HG03108 (cell line): Measurements from ENCODE around the gene NSUN6.
A peak's percentile ranks its signal among the peaks of the same experiment; 100 is the strongest.

Experiments
- ATAC-seq: cut with Tn5 transposase; IDR thresholded peaks from one replicate; pipeline ENCODE4 v1.9.1; 2021; ENCODE audit warnings: moderate library complexity; ENCODE audit not compliant: unreplicated experiment

NSUN6 gene

DNA sequence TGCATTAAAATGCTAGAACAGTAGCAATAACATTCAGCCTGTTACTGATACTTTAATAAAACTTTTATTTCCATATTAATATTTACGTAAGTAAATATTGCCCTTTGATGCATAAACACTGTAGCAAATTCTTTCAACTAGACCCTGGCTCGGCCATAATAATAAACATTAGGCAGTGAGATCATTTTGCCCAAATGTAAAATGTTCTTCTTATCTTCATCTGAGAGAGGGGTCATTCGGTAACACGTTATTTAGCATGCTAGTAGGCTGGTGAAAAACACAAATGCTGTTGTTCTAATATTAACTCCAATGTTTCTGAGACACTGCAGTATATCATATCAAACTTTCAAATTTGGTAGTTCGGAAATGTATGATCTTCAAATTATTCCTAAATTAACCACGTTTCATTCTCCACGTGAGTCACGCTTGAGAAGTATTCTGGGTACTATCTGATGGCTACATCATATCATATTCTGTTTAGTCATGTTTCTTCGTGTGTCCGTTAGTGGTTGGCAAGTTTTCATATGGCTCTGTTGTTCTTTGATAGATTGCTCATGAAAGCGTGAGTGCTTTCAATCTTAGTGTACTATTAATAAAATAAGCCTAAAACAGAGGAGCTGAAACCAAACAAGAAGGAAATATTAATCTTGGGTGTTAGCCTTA, 145.8 kb downstream of the NSUN6 start:
- no peak for ATAC-seq

DNA sequence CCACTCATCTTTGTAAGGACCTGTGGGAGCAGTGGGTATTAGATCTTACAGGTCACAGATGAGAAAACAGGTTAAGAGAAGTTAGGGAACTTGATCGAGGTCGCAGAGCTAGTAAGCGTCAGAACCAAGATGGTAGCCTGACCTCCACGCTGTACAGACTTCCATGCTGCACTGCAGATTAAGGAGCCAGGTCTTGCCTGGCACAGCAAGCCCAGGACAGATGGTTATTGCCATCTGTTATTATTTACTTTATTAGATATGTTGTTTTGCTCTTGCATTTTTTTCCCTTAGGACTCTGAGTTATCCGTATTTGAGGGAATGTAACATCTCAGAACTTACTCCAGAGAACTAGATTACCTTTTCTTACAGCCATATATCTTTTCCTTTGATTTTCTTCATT, 147.2 kb downstream of the NSUN6 start:
- ATAC-seq: no peak

- no peak for ATAC-seq
Measured at GRCh38 chr10:18501629-18502028, 149.8 kb downstream of the NSUN6 start.

- peak; percentile 69 for ATAC-seq
Measured at GRCh38 chr10:18501198-18501597, 150.2 kb downstream of the NSUN6 start.

DNA sequence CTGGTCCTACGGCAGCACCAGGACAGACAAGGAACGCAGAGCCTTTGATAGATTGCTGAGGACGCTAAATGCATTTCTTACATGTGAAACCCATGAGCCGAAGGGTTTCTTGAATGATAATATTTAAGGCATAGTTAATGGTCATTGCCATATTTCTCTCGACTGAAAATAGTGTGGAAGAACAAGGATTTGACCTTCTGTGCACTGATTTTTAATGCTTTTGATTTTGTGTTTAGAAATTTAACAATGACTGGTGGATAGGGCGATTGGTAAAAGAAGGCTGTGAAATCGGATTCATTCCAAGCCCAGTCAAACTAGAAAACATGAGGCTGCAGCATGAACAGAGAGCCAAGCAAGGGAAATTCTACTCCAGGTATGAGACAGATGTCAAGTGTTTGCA, 150.8 kb downstream of the NSUN6 start:
- no peak for ATAC-seq

DNA sequence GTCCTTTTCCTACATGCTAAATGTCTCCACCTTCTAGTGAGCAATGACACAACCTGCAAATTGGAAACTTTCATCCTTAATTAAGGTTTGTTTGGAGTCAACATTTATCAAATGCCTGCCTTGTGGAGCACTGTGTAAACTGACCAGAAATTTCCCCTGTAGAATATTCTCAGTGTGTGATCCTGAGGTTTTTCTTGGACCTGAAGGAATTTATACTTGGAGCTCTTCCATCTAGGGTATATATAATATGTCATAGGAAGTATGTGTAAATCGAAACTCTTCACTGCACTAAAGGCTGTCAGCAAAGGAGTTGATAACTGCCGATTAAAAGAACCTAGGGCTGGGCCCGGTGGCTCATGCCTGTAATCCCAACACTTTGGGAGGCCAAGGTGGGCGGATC, 152.4 kb downstream of the NSUN6 start:
- ATAC-seq: no peak

DNA sequence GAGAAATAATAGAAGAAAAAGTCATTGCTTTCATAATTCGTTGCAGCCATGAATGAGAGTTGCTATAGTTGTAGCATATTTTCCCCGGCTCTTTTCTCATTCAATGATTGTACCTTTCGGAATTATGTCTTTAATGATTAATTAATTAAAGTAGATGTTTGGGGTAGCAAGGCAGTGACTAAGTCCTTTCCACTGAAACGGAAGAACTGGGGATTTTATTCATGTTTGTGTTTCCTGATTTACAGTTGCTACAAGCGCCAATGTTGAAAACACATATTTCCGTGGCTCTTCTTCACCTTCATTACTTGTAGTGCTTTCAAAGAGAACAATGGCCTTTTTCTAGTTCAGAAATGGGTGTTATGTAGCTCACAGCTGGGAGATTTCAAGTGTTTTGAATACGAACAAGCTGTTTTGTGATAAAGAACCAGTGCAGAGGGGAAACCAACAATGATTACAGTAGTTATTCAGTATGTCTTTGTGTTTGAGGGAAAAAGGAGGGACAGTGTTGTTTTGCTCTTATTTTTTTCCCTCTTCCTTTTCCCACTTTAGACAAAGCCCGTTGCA, 153.5 kb downstream of the NSUN6 start:
- no peak for ATAC-seq
